ENCODE data around the gene HOXA1. TPM values are rescaled to one million over a fixed set of nuclear protein-coding genes. Genes with fewer than 3 reads are reported as not detected.

HOXA1 gene
- total and polyA plus RNA-seq, 2 of the 4 experiments (the other 2 are of a cell fraction): 0.54 to 1.8 TPM

DNA sequence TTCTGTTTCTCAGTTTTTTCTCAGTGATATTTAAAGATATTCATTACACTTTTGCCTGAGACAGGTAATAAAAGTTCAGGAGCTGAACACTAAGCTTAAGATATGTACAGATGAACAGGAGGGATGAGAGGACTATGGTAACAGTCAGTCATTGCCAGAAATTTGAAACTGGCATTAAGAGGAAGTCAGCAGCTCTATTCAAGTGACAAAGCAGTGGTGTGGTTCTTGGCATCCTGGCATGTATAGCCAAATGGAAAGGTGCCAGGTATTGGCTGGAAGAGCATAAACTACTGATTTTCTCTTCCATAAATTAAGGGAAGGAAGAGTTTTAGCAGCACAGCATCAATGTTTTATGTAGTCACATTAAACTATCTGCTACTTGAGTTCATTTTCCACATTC lies 22.7 kb downstream of the HOXA1 start:
- H3K56ac ChIP-seq (ENCODE audit: extremely low read depth, insufficient read depth, low read length): no peak overlapping the region
- H3K9me1 ChIP-seq (ENCODE audit: insufficient read depth, low read length): no peaks in the 10 kb centered on the region
- intact Hi-C loops (cut with micrococcal nuclease): no loop called here
- no peak overlapping the region for H4K8ac ChIP-seq (ENCODE audit: low read depth in 2 of 2, low read length in 2 of 2)
- H2AK5ac ChIP-seq (ENCODE audit: low read depth, low read length): no peak overlapping the region
- in situ Hi-C loops (cut with MboI; ENCODE audit: low sequenced_read_pairs): no loop called here
- H2BK120ac ChIP-seq (ENCODE audit: low read depth, low read length): no peak overlapping the region
- DNase-seq (no peak), ATAC-seq (ENCODE audit: low read depth) (no peak)
- H3K79me1 ChIP-seq (ENCODE audit: low read depth in 1 of 2, low read length in 2 of 2): no peaks in the 10 kb centered on the region
- H3K36me3 ChIP-seq (ENCODE audit: control insufficient read depth, insufficient read depth, low read length): no peaks in the 10 kb centered on the region
- no peak overlapping the region for H3K4me2 ChIP-seq (ENCODE audit: low read depth, low read length)
- H2BK5ac ChIP-seq (ENCODE audit: low read depth, low read length, poor library complexity, severe bottlenecking): no peak overlapping the region
- no peak overlapping the region for H2AK9ac ChIP-seq (replicated peaks; ENCODE audit: low read depth, low read length, poor library complexity)
- POLR2A ChIA-PET (ENCODE audit: unreplicated experiment): no interaction called here
- no peaks in the 10 kb centered on the region for H3K9me3 ChIP-seq (ENCODE audit: control insufficient read depth, insufficient read depth, low read length)
- dilution Hi-C loops (cut with HindIII; ENCODE audit: low sequenced_read_pairs, unreplicated experiment): no loop called here
- H3K9ac ChIP-seq (ENCODE audit: low read depth, low read length): no peak overlapping the region
- H3K23ac ChIP-seq (ENCODE audit: low read depth, low read length): no peak overlapping the region
- BruUV-seq (replicated peaks): no TSS peak
- no peak overlapping the region for H4K5ac ChIP-seq (ENCODE audit: low read depth, low read length)
- H2AFZ ChIP-seq (replicated peaks; ENCODE audit: low read length, poor library complexity): no peak overlapping the region
- H3K18ac ChIP-seq (ENCODE audit: low read depth, low read length): no peak overlapping the region
- H3K27me3 ChIP-seq (ENCODE audit: control insufficient read depth, insufficient read depth, low read length): peaks cover 1% of the 10 kb centered on the region; the same call in 1 of the 2 replicates
- CTCF ChIA-PET: no interaction called here
- no peak overlapping the region for H3K4ac ChIP-seq (ENCODE audit: low read depth, low read length)
- no peak overlapping the region for H2BK20ac ChIP-seq (ENCODE audit: low read depth, low read length)
- no peak overlapping the region for H4K91ac ChIP-seq (ENCODE audit: insufficient read depth, low read depth, low read length)
- no peak overlapping the region for H3K14ac ChIP-seq (replicated peaks; ENCODE audit: low read depth, low read length)
- TF ChIP-seq RFX5 (IDR thresholded peaks at IDR 0.05; ENCODE audit: low read depth, low read length) (no peak), BHLHE40 (IDR thresholded peaks at IDR 0.05; ENCODE audit: low read depth, low read length) (no peak), FOS (IDR thresholded peaks at IDR 0.05; ENCODE audit: low read depth, low read length) (no peak), MAFK (IDR thresholded peaks at IDR 0.05; ENCODE audit: low read depth, low read length) (no peak), ELK1 (IDR thresholded peaks at IDR 0.05; ENCODE audit: borderline replicate concordance, low read depth, low read length) (no peak), CHD1 (IDR thresholded peaks at IDR 0.05; ENCODE audit: low read depth, low read length) (no peak), MXI1 (IDR thresholded peaks at IDR 0.05; ENCODE audit: borderline replicate concordance, low read depth, low read length) (no peak), RAD21 (IDR thresholded peaks at IDR 0.05; ENCODE audit: low read length) (no peak)
- no peaks in the 10 kb centered on the region for H4K20me1 ChIP-seq (ENCODE audit: insufficient read depth, low read length)
- no peak overlapping the region for H3K4me3 ChIP-seq (ENCODE audit: insufficient read depth, low read depth, low read length)
- H3K4me1 ChIP-seq (ENCODE audit: control insufficient read depth, insufficient read depth, low read length): no peaks in the 10 kb centered on the region
- H3K27ac ChIP-seq (ENCODE audit: insufficient read depth, low read length): no peak overlapping the region
- H2BK15ac ChIP-seq (ENCODE audit: low read depth, low read length): no peak overlapping the region

All from IMR-90 (cell line).